Activated T-cell treated with anti-CD3 and anti-CD28 coated beads, Interleukin-2, amount 50 U/mL, for 4 hours (primary cell): ENCODE results near the gene LRP8. TPM values are rescaled to one million over a fixed set of nuclear protein-coding genes. Genes with fewer than 3 reads are reported as not detected.
"Not testable (repeated sequence)": the region's sequence is repeated elsewhere in the genome, so short reads cannot be mapped to it uniquely, and the experiment has no call there.

ENCODE experiments used
- ATAC-seq, 2 donors: fragments of 200-7000 bp; cut with Tn5 transposase; one replicate each; pipeline ENCODE4 v1.10.0; 2021
- DNase-seq: peaks from one replicate; pipeline ENCODE4 v3.0.0-alpha.2; 2020
- H3K27me3 Mint-ChIP-seq: one replicate; pipeline ENCODE4 v1.8.0; 2021; ENCODE audit warnings: low read depth, mixed read lengths
- H3K36me3 Mint-ChIP-seq: one replicate; pipeline ENCODE4 v1.8.0; 2022; ENCODE audit warnings: mixed read lengths; ENCODE audit not compliant: insufficient read depth
- H3K4me1 Mint-ChIP-seq: one replicate; pipeline ENCODE4 v1.8.0; 2021; ENCODE audit warnings: low read depth, mixed read lengths
- H3K4me3 Mint-ChIP-seq: one replicate; pipeline ENCODE4 v1.8.0; 2021; ENCODE audit warnings: mild to moderate bottlenecking, moderate library complexity, mixed read lengths
- H3K9me3 Mint-ChIP-seq: one replicate; pipeline ENCODE4 v1.8.0; 2021; ENCODE audit warnings: mixed read lengths
- total RNA-seq, 3 donors: library from RNA; stranded (reverse); gene quantifications; one replicate each; pipeline ENCODE4 v1.2.1, GENCODE V29; 2021

Gene LRP8
- total RNA-seq, 3 donors from 2014 or later: 53.1 to 58.0 (median 54.6) TPM

GRCh38 chr1:53220962-53221286 is 106.9 kb downstream of the LRP8 start:
- Mint-ChIP-seq H3K4me1 (peaks cover 22% of the 10 kb centered on the region), H3K4me3 (peak overlapping the region; percentile 88), H3K36me3 (peaks cover 15% of the 10 kb centered on the region), H3K9me3 (no peaks in the 10 kb centered on the region), H3K27me3 (no peaks in the 10 kb centered on the region)
- ATAC-seq (no peak), DNase-seq (no peak)

GRCh38 chr1:53220171-53220961 is 107.5 kb downstream of the LRP8 start, which contains the start of gene CZIB:
CZIB (minus strand) TSS chr1:53220634; CDS start chr1:53220575, 59 bp downstream.
- DNase-seq: peak; percentile 89
- Mint-ChIP-seq H3K9me3 (no peaks in the 10 kb centered on the region), H3K27me3 (no peaks in the 10 kb centered on the region), H3K4me3 (peak within 1 kb of the TSS; percentile 88), H3K4me1 (peaks cover 22% of the 10 kb centered on the region), H3K36me3 (peaks cover 17% of the 10 kb centered on the region)
- ATAC-seq: peak; percentile 94 to 95

- ATAC-seq: no peak
- H3K4me1 Mint-ChIP-seq: peaks cover 22% of the 10 kb centered on the region
- H3K27me3 Mint-ChIP-seq: no peaks in the 10 kb centered on the region
- no peaks in the 10 kb centered on the region for H3K9me3 Mint-ChIP-seq
- peaks cover 17% of the 10 kb centered on the region for H3K36me3 Mint-ChIP-seq
- H3K4me3 Mint-ChIP-seq: peak overlapping the region; percentile 88
- no peak for DNase-seq
These were observed 108.2 kb downstream of the LRP8 start for GRCh38 chr1:53219711-53220110.

- Mint-ChIP-seq H3K36me3 (peaks cover 17% of the 10 kb centered on the region), H3K4me1 (peaks cover 22% of the 10 kb centered on the region), H3K4me3 (no peak overlapping the region), H3K9me3 (no peaks in the 10 kb centered on the region), H3K27me3 (no peaks in the 10 kb centered on the region)
- DNase-seq (no peak), ATAC-seq (no peak)
These were observed 109.7 kb downstream of the LRP8 start for GRCh38 chr1:53218201-53218600.

GRCh38 chr1:53214376-53214940 is 113.4 kb downstream of the LRP8 start:
- no peak for ATAC-seq
- Mint-ChIP-seq H3K4me3 (no peak overlapping the region), H3K36me3 (peaks cover 29% of the 10 kb centered on the region), H3K9me3 (no peaks in the 10 kb centered on the region), H3K4me1 (peaks cover 10% of the 10 kb centered on the region), H3K27me3 (no peaks in the 10 kb centered on the region)
- DNase-seq: no peak

GRCh38 chr1:53210954-53211353 is 116.9 kb downstream of the LRP8 start:
- ATAC-seq (no peak), DNase-seq (no peak)
- H3K36me3 Mint-ChIP-seq: peaks cover 30% of the 10 kb centered on the region
- no peaks in the 10 kb centered on the region for H3K4me1 Mint-ChIP-seq
- no peaks in the 10 kb centered on the region for H3K27me3 Mint-ChIP-seq
- H3K9me3 Mint-ChIP-seq: peaks cover 7% of the 10 kb centered on the region
- H3K4me3 Mint-ChIP-seq: no peak overlapping the region

GRCh38 chr1:53210352-53210751 is 117.5 kb downstream of the LRP8 start:
- Mint-ChIP-seq H3K4me1 (no peaks in the 10 kb centered on the region), H3K36me3 (peaks cover 33% of the 10 kb centered on the region), H3K27me3 (no peaks in the 10 kb centered on the region), H3K4me3 (no peak overlapping the region), H3K9me3 (peaks cover 8% of the 10 kb centered on the region)
- DNase-seq (no peak), ATAC-seq (no peak)

GRCh38 chr1:53207726-53208125 is 120.1 kb downstream of the LRP8 start:
- no peaks in the 10 kb centered on the region for H3K4me1 Mint-ChIP-seq
- DNase-seq: no peak
- peaks cover 58% of the 10 kb centered on the region for H3K36me3 Mint-ChIP-seq
- H3K4me3 Mint-ChIP-seq: no peak overlapping the region
- no peak for ATAC-seq
- H3K9me3 Mint-ChIP-seq: peaks cover 12% of the 10 kb centered on the region
- no peaks in the 10 kb centered on the region for H3K27me3 Mint-ChIP-seq

- H3K27me3 Mint-ChIP-seq: no peaks in the 10 kb centered on the region
- peaks cover 12% of the 10 kb centered on the region for H3K9me3 Mint-ChIP-seq
- DNase-seq: no peak
- no peak overlapping the region for H3K4me3 Mint-ChIP-seq
- ATAC-seq: no peak
- peaks cover 59% of the 10 kb centered on the region for H3K36me3 Mint-ChIP-seq
- H3K4me1 Mint-ChIP-seq: no peaks in the 10 kb centered on the region
These were observed 121.0 kb downstream of the LRP8 start for GRCh38 chr1:53206735-53207379.

- not testable (repeated sequence) for H3K4me3 Mint-ChIP-seq, DNase-seq, H3K27me3 Mint-ChIP-seq, ATAC-seq, H3K4me1 Mint-ChIP-seq
- H3K36me3 Mint-ChIP-seq: peaks cover 59% of the 10 kb centered on the region
- H3K9me3 Mint-ChIP-seq: peaks cover 12% of the 10 kb centered on the region
These were observed 121.7 kb downstream of the LRP8 start for GRCh38 chr1:53206083-53206685.

GRCh38 chr1:53205496-53205895 is 122.4 kb downstream of the LRP8 start:
- Mint-ChIP-seq H3K9me3 (peaks cover 12% of the 10 kb centered on the region), H3K36me3 (peaks cover 62% of the 10 kb centered on the region)
- ATAC-seq, DNase-seq, H3K27me3 Mint-ChIP-seq, H3K4me1 Mint-ChIP-seq, H3K4me3 Mint-ChIP-seq: not testable (repeated sequence)

GRCh38 chr1:53203466-53203865 is 124.4 kb downstream of the LRP8 start:
- no peak for DNase-seq
- no peak for ATAC-seq
- Mint-ChIP-seq H3K4me1 (peaks cover 6% of the 10 kb centered on the region), H3K36me3 (peaks cover 57% of the 10 kb centered on the region), H3K9me3 (peaks cover 12% of the 10 kb centered on the region), H3K4me3 (no peak overlapping the region), H3K27me3 (no peaks in the 10 kb centered on the region)

- DNase-seq (no peak), ATAC-seq (no peak)
- Mint-ChIP-seq H3K27me3 (no peaks in the 10 kb centered on the region), H3K4me3 (peak overlapping the region; percentile 95), H3K9me3 (no peaks in the 10 kb centered on the region), H3K4me1 (peaks cover 24% of the 10 kb centered on the region), H3K36me3 (peaks cover 19% of the 10 kb centered on the region)
These were observed 129.6 kb downstream of the LRP8 start for GRCh38 chr1:53198241-53198651.
